Tibial nerve (tissue), 3 donors: ENCODE results near the gene F5.

ENCODE experiments used
- POLR2A ChIP-seq, 2 donors: fragments of 450-650 bp; IDR thresholded peaks; one replicate each; pipeline ENCODE4 v1.6.1; 2017; ENCODE audit warnings: antibody characterized with exemption in 2 of 2, mild to moderate bottlenecking in 2 of 2, moderate library complexity in 2 of 2
- TF ChIP-seq, protein P1 (sequence below), 5 experiments: fragments of 200-600 bp in 3 of 5; fragments of 450-650 bp in 2 of 5; sonication (generic) in 3 of 5; IDR thresholded peaks; one replicate each; pipeline ENCODE4 v1.5.1; 2016 to 2019; ENCODE audit warnings: antibody characterized with exemption in 5 of 5, mild to moderate bottlenecking in 3 of 5, moderate library complexity in 2 of 5

DNA sequence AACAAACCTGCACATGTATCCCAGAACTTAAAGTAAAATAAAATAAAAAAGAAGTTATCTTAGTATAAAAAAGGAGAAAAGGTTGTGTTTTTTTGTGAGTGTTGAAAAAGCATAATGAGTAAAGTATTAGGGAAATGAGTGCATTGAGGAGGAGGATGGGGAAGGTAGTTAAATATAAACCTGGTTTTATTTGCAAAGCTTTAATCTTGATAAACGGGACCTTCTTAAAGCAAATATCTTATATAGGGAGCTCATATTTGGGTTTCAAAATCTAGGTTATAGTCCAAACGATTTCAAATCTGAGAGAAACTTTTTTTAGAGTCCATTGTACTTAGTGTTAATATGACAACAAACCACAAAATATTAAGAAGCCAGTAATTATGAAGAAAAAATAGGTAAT lies 78.9 kb downstream of the F5 start:
- TF ChIP-seq, protein P1, sequence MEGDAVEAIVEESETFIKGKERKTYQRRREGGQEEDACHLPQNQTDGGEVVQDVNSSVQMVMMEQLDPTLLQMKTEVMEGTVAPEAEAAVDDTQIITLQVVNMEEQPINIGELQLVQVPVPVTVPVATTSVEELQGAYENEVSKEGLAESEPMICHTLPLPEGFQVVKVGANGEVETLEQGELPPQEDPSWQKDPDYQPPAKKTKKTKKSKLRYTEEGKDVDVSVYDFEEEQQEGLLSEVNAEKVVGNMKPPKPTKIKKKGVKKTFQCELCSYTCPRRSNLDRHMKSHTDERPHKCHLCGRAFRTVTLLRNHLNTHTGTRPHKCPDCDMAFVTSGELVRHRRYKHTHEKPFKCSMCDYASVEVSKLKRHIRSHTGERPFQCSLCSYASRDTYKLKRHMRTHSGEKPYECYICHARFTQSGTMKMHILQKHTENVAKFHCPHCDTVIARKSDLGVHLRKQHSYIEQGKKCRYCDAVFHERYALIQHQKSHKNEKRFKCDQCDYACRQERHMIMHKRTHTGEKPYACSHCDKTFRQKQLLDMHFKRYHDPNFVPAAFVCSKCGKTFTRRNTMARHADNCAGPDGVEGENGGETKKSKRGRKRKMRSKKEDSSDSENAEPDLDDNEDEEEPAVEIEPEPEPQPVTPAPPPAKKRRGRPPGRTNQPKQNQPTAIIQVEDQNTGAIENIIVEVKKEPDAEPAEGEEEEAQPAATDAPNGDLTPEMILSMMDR (IDR thresholded peaks at IDR 0.05) = no peak
- no peak for TF ChIP-seq POLR2A (IDR thresholded peaks at IDR 0.05)
